Urothelium cell line (cell line): ENCODE measurements around the gene MAP6D1.
A peak's percentile ranks its signal among the peaks of the same experiment; 100 is the strongest.

Source experiments
- DNase-seq: peaks from one replicate; pipeline ENCODE4 v3.0.0; 2011; ENCODE audit warnings: low spot score, mixed read lengths
- FAIRE-seq: peaks from 2 replicates; lab custom pipeline; 2011; peaks lifted over from hg19 to GRCh38; lab: Jason Lieb, UNC

The MAP6D1 gene

DNA sequence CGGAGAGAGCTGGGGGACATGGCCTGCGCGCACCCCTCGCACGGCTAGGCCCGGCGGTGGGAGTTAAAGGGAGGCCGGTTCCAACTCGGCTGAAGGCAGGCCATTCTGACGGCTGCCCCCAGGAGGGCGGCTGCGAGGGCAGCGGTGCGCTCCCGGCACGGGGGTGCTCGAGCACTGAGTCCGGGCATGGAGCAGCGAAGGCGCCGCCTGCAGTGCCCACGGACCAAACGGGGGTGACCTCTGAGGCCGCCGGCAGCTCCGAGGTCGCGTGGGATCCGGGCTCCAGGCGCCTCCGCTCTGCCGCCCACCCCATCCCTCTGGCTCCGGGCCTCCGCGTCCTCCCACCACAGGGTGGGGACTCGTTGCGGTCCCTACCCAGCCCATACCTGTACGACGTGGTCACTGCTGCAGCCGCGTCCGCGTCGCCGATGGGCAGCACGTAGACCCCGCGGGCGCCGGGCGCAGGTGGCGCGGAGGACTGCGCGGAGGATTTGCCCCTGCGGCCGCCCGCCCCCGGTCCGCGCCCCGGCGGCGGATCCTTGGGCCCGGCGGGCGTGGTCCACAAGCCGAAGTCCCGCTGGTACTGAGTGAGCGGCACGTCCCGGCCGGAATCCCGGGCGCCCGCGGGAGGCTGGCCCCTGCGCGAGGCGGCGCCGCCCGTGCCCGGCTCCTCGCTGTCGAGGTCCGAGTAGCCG lies 469 bp downstream of the MAP6D1 start:
- FAIRE-seq = peak; percentile 50
- peak; percentile 56 for DNase-seq

DNA sequence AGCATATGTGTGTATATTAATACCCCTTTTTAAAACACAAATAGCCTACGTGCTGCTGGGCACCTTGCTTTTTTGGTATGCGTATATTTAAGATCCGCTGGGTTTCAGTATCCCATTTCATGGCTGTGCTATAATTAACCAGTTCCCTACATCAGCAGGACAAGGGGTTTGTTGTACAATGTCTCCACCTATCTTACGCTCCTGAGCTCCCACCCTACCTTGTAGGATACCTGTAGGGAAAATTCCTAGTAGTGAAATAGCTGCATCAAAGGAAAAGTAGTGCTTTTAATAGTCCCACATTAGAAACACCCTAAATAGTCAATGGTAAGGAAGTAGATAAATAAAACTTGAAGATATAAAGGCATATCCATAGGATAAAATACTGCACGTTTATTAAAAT lies 1.4 kb downstream of the MAP6D1 start:
- FAIRE-seq (peak; percentile 20), DNase-seq (no peak)

GRCh38 chr3:183822631-183823030 lies 2.7 kb downstream of the MAP6D1 start:
- no peak for FAIRE-seq
- DNase-seq = no peak

GRCh38 chr3:183819831-183820230 lies 5.5 kb downstream of the MAP6D1 start:
- DNase-seq = no peak
- no peak for FAIRE-seq

DNA sequence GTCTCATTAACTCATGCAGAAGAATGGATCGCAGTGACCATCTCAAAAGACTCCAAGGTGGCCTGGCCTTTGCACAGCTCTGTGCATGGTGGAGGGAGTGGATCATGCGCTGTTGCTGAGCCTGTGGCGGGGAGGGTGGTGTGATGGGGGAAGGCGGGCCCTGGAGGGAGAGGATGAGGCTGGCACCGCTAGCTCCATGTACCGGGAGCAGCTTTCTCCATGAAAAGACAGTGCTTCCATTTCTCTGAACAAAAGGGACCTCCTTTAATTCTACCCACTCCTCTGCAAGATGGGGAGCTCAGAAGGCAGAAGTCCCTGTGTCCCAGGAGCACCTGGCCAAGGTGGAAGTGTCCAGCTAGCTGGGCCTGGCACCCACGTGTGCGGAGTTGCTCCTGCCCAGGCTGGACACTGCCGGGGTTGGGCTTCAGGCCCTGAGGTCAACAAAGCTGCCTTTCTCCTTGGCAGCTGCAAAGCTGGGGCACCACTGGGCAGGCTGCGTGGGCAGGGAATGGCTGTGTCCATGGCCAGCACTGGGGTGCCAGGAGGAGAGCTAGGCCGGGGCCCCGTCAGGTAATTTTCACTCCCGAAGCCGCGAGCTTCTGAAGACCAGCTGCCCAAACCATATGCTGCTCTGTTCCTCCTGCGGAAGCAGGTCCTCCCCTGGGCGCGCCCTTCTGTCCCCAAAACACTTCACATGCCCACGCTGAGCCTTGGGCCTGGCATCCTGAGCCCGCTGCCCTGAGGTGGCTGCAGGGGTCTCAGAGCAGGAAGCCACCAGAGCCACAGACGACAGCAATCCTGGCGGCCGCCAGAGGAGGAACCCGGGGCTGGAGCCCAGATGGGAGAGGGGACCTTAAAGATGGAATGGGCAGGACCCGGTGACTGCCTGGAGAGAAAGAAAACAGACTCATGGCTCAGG lies 6.4 kb downstream of the MAP6D1 start:
- DNase-seq = no peak
- FAIRE-seq = no peak

- DNase-seq (no peak), FAIRE-seq (no peak)
These were observed 7.2 kb downstream of the MAP6D1 start for GRCh38 chr3:183818041-183818620.

- DNase-seq (no peak), FAIRE-seq (no peak)
These were observed 7.7 kb downstream of the MAP6D1 start for GRCh38 chr3:183817639-183818038.

GRCh38 chr3:183816681-183817510 lies 8.5 kb downstream of the MAP6D1 start:
- FAIRE-seq (no peak), DNase-seq (no peak)

GRCh38 chr3:183815951-183816475 lies 9.4 kb downstream of the MAP6D1 start:
- DNase-seq (no peak), FAIRE-seq (no peak)

- FAIRE-seq = no peak
These were observed 9.8 kb downstream of the MAP6D1 start for GRCh38 chr3:183815563-183815940.

DNA sequence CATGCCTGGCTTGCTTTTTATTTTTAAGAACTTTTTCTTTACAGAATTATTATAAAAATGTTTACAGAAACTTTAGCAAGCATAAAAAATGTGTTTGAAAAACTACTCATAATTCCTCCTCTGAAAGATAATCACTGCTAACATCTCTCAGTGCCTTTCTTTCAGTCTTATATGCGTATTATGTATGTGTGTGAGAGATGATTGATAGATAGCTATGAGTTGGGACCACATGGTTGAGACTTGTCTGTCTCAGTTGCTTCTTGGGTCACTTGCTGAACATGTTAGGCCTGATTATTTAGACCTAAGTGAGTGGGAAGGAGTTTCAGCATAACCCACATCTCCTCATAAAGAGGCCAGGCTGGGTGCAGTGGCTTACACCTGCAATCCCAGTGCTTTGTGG lies 11.1 kb downstream of the MAP6D1 start:
- DNase-seq (no peak), FAIRE-seq (no peak)

More at GRCh38 chr3:183815563-183815940, 9.8 kb downstream of the MAP6D1 start:
- no peak for DNase-seq

DNA sequence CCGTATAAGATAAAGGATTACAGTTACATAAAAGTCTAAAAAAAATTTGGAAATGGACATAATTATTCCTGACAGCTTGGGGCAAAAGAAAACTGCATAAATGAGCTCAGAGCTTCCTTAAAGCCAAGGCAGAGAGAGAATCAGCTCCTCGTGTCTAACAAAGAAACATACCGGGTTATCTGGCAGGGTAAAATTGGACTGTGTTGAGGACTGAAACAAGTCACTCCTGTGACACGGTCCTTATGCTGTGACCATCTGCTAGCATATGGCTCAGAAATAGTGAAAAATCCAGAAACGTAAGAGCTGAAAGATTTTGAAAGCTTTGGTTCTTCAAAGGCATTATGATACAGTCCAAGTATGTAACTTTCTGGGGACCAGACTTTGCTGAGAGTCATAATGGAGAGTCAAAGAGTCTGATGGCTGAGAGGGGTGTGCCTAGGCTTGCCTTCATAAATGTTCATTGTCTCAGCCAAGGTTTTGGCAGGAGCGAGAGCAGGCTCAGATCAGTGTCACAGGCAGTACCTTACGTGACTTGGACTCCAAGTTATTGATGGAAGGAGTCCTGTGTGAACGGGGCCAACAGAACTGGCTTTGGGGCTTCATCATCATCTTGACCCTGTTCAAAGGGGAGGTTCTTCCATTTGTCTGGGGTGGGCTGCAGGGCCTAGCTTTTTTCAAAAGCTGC lies 12.5 kb downstream of the MAP6D1 start:
- DNase-seq (no peak), FAIRE-seq (no peak)

DNA sequence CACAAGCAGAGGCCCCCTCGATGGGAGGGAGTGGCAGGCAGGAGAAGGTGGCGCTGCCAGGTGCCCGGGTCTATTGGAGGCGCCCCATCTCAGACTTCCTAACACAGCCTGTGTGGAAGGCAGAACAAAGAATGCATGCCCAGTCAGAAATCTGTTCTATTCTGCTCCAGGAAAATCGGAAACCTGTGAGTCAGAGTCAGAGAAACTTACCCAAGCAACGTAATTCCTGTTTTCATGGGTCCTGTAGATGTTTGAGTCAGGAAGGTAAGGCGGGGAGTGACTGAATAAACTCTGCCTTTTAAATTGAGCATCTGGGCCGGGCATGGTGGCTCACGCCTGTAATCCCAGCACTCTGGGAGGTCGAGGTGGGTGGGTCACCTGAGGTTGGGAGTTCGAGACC lies 13.7 kb downstream of the MAP6D1 start:
- no peak for DNase-seq
- no peak for FAIRE-seq

DNA sequence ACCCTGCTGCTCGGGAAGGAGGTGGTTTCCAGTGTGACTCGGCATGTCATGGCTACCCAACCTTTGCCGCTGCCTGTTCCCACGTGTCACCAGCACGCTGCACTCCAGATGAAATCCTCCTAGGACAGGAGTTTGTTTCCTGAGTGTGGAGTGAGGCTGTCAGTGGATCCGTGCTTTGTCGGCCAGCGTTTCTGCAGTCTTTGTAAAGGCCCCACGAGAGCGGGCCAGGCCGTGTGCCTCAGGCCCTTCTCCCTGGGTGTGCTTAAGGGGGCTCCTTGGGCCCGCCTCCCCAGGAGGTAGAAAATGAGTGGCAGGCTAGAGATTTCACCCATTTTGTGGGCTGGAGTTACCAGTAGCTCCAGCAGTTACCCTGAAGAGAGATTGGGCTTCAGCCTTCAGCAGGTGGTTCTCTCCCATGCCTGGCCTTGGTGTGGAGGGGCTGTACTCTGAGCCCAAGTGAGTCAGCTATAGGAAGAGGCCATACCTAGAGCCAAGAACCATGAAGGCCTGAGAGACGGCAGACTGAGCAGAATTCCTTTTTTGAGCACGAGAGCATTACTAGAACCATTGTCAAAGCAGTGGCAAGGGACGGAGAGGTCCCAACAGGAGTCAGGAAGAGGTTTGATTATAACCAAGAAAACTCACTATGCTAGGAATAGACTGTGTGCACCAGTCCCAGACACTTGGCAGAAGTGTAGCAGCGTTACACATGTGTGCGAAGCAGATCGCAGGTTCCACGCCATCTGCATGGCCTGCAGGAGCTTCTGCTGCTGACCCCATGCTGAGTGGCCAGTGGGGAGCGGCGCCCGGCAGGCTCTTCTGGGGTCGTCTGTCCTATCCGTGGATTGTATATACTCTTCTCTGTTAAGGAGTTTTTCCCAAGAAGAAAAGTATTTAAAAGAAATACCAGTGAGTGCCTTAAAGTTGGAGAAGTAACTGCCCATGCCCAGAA lies 14.5 kb downstream of the MAP6D1 start:
- FAIRE-seq = no peak
- no peak for DNase-seq

- FAIRE-seq (no peak), DNase-seq (no peak)
These were observed 16.1 kb downstream of the MAP6D1 start for GRCh38 chr3:183809270-183809669.

- no peak for DNase-seq
- FAIRE-seq = no peak
These were observed 17.0 kb downstream of the MAP6D1 start for GRCh38 chr3:183808355-183808754.

GRCh38 chr3:183807881-183808280 lies 17.5 kb downstream of the MAP6D1 start:
- DNase-seq = no peak
- no peak for FAIRE-seq

- no peak for FAIRE-seq
These were observed 18.1 kb downstream of the MAP6D1 start for GRCh38 chr3:183807209-183807728.

GRCh38 chr3:183802989-183803388 lies 22.4 kb downstream of the MAP6D1 start:
- FAIRE-seq = no peak
- DNase-seq = no peak

More at GRCh38 chr3:183807209-183807728, 18.1 kb downstream of the MAP6D1 start:
- DNase-seq = no peak
